MM.1S (cell line): ENCODE data around the gene MAPK8IP2.

Experiments
- DNase-seq: peaks from one replicate; pipeline ENCODE4 v3.0.0-alpha.2; 2015
- H2AFZ ChIP-seq: fragments of 300-600 bp; sonication (generic); 2 replicates; pipeline ENCODE4 v1.6.0; 2016; ENCODE audit warnings: antibody characterized with exemption, low read length
- H3F3A ChIP-seq: fragments of 300-600 bp; sonication (generic); 2 replicates; pipeline ENCODE4 v1.6.1; 2016; ENCODE audit warnings: mild to moderate bottlenecking, antibody characterized with exemption, low read length, moderate library complexity, mixed read lengths; ENCODE audit not compliant: insufficient read depth
- H3K27ac ChIP-seq: fragments of 300-600 bp; sonication (generic); 2 replicates; pipeline ENCODE4 v1.5.1; 2016; ENCODE audit warnings: mild to moderate bottlenecking, low read length
- H3K27me3 ChIP-seq: fragments of 300-600 bp; sonication (generic); replicated peaks from 2 replicates; pipeline ENCODE4 v1.6.0; 2016; ENCODE audit warnings: low read length; ENCODE audit not compliant: insufficient read depth
- H3K36me3 ChIP-seq: fragments of 300-600 bp; sonication (generic); replicated peaks from 2 replicates; pipeline ENCODE4 v1.6.1; 2016; ENCODE audit warnings: mild to moderate bottlenecking, low read length, mixed read lengths; ENCODE audit not compliant: insufficient read depth
- H3K4me1 ChIP-seq: fragments of 300-600 bp; sonication (generic); 2 replicates; pipeline ENCODE4 v1.6.1; 2016; ENCODE audit warnings: low read length, mixed read lengths
- H3K4me2 ChIP-seq: fragments of 300-600 bp; sonication (generic); 2 replicates; pipeline ENCODE4 v1.6.0; 2016; ENCODE audit warnings: low read depth, low read length
- H3K4me3 ChIP-seq: fragments of 300-600 bp; sonication (generic); 2 replicates; pipeline ENCODE4 v1.5.1; 2016; ENCODE audit warnings: low read length, mixed read lengths
- H3K79me2 ChIP-seq: fragments of 300-600 bp; sonication (generic); 2 replicates; pipeline ENCODE4 v1.6.1; 2016; ENCODE audit warnings: mixed run types, low read length, mixed read lengths
- H3K9ac ChIP-seq: fragments of 300-600 bp; sonication (generic); 2 replicates; pipeline ENCODE4 v1.6.1; 2016; ENCODE audit warnings: low read length, mixed read lengths
- H3K9me2 ChIP-seq: fragments of 300-600 bp; sonication (generic); replicated peaks from 2 replicates; pipeline ENCODE4 v1.6.1; 2016; ENCODE audit warnings: mild to moderate bottlenecking, low read length, mixed read lengths; ENCODE audit not compliant: insufficient read depth
- H3K9me3 ChIP-seq: fragments of 300-600 bp; sonication (generic); replicated peaks from 2 replicates; pipeline ENCODE4 v1.6.1; 2016; ENCODE audit warnings: mild to moderate bottlenecking, low read length, mixed read lengths; ENCODE audit not compliant: insufficient read depth
- H4K20me1 ChIP-seq: fragments of 300-600 bp; sonication (generic); 2 replicates; pipeline ENCODE4 v1.6.1; 2016; ENCODE audit warnings: mild to moderate bottlenecking, low read length, moderate library complexity, mixed read lengths; ENCODE audit not compliant: insufficient read depth
- CTCF ChIP-seq: fragments of 300-600 bp; sonication (generic); IDR thresholded peaks from 2 replicates; pipeline ENCODE4 v1.5.1; 2016; ENCODE audit warnings: antibody characterized with exemption, low read length, mixed read lengths
- EZH2 ChIP-seq: fragments of 300-600 bp; sonication (generic); optimal IDR thresholded peaks from 2 replicates; pipeline ENCODE3; 2017; ENCODE audit warnings: low read depth, mild to moderate bottlenecking, antibody characterized with exemption, low read length, mixed read lengths
- EZH2phosphoT487 ChIP-seq: fragments of 300-600 bp; sonication (generic); IDR thresholded peaks from 2 replicates; pipeline ENCODE4 v1.6.1; 2018; ENCODE audit warnings: antibody characterized with exemption, low read length

MAPK8IP2 gene

DNA sequence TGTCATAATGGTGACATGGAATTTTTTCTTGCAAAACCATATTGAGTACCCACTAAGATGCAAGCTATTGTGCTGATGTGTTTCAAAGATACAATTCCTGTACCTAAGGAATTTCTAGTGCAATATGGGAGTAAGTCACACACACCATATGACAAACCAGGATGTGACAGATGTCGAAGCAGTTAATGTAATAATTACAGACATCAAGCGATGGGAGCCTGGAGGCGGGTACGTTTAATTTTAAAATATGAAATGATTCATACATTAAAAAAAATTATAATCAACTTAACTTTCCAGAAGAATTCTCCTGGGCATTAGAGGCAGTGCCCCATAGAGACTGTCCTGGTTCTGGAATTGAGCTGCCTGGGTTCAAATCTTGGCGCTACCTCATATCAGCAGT lies 43.9 kb upstream of the MAPK8IP2 start:
- H3K9me2 ChIP-seq = no peaks in the 10 kb centered on the region
- H3K9me3 ChIP-seq = no peaks in the 10 kb centered on the region
- TF ChIP-seq CTCF (no peak), EZH2phosphoT487 (no peak), EZH2 (no peak)
- no peaks in the 10 kb centered on the region for H4K20me1 ChIP-seq
- H3K79me2 ChIP-seq = no peaks in the 10 kb centered on the region
- DNase-seq = no peak
- H3K27me3 ChIP-seq = peaks cover 4% of the 10 kb centered on the region; the same call in 1 of the 2 replicates
- no peak overlapping the region for H2AFZ ChIP-seq
- H3K4me1 ChIP-seq = no peaks in the 10 kb centered on the region
- no peak overlapping the region for H3K9ac ChIP-seq
- no peak overlapping the region for H3K27ac ChIP-seq
- no peak overlapping the region for H3K4me3 ChIP-seq
- H3F3A ChIP-seq = no peaks in the 10 kb centered on the region
- H3K36me3 ChIP-seq = no peaks in the 10 kb centered on the region
- no peak overlapping the region for H3K4me2 ChIP-seq

GRCh38 chr22:50560034-50560433 lies 40.6 kb upstream of the MAPK8IP2 start:
- Histone ChIP-seq H3K36me3 (no peaks in the 10 kb centered on the region), H2AFZ (no peak overlapping the region)

DNA sequence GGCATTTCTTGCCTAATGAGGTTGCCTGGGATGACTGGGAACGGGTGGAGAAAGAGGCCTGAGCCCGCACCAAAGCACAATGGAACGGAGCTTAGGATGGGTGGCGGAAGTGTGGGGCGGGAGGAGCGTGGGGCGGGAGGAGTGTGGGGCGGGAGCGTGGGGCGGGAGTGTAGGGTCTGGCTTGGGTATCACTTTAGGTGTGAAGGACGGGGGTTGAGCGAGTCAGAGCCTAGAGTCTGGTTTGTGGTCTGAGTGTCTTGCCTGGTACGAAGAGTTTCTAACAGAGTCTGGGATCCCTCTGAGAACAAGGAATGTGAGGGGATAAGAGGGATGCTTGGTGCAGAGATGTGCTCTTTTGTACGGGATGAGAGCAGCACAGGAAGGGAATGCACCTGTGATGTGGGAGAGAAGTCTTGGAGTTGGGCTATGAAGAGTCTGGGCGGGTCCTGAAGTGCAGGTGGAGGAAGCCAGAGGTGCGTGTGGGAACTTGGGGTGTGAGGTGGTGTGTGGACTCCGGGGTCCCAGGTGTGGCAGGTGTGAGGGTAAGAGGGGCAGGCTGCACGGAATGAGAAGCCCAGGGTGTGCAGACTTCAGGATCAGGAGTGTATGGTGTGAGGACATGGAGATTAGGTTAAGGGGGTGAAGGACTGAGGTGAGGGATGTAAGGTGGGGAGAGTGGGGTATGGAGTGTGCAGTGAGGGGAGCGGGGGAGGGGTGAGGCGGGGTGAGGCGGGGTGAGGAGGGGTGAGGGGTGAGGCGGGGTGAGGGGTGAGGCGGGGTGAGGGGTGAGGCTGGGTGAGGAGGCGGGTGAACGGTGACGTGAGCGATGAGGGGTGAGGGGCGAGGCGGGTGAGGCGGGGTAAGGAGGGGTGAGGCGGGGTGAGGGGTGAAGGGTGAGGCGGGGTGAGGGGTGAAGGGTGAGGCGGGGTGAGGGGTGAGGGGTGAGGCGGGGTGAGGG lies 38.9 kb upstream of the MAPK8IP2 start:
- TF ChIP-seq EZH2phosphoT487 (no peak), CTCF (no peak), EZH2 (no peak)
- no peaks in the 10 kb centered on the region for H3K4me1 ChIP-seq
- H3K9ac ChIP-seq = no peak overlapping the region
- H3K9me3 ChIP-seq = no peaks in the 10 kb centered on the region
- no peaks in the 10 kb centered on the region for H3K36me3 ChIP-seq
- H3K79me2 ChIP-seq = no peaks in the 10 kb centered on the region
- no peak overlapping the region for H3K27ac ChIP-seq
- H3K27me3 ChIP-seq = peaks cover 20% of the 10 kb centered on the region
- no peaks in the 10 kb centered on the region for H4K20me1 ChIP-seq
- no peak overlapping the region for H3K4me2 ChIP-seq
- no peaks in the 10 kb centered on the region for H3K9me2 ChIP-seq
- no peak overlapping the region for H2AFZ ChIP-seq
- no peak for DNase-seq
- H3F3A ChIP-seq = no peaks in the 10 kb centered on the region
- H3K4me3 ChIP-seq = no peak overlapping the region

More at GRCh38 chr22:50560034-50560433, 40.6 kb upstream of the MAPK8IP2 start:
- Histone ChIP-seq H3F3A (no peaks in the 10 kb centered on the region), H3K4me1 (no peaks in the 10 kb centered on the region), H3K27ac (no peak overlapping the region), H3K27me3 (peaks cover 18% of the 10 kb centered on the region), H3K9me2 (no peaks in the 10 kb centered on the region), H3K4me3 (no peak overlapping the region), H4K20me1 (no peaks in the 10 kb centered on the region), H3K79me2 (no peaks in the 10 kb centered on the region), H3K9ac (no peak overlapping the region), H3K4me2 (no peak overlapping the region), H3K9me3 (no peaks in the 10 kb centered on the region)
- DNase-seq = no peak
- TF ChIP-seq EZH2 (no peak), EZH2phosphoT487 (no peak), CTCF (no peak)
